HL-60/S4 treated with retinoic acid at 250 ng/mL for 4 days and 3 days (cell line): ENCODE results near the gene TMEM31.
"Not testable (repeated sequence)": the region's sequence is repeated elsewhere in the genome, so short reads cannot be mapped to it uniquely, and the experiment has no call there.

Source experiments
- in situ Hi-C: fragments of 300-500 bp; cut with MboI; formaldehyde crosslinking; loops from 2 replicates; pipeline ENCODE4 v1.7.0; 2022; ENCODE audit warnings: low sequenced_read_pairs

Gene TMEM31

DNA sequence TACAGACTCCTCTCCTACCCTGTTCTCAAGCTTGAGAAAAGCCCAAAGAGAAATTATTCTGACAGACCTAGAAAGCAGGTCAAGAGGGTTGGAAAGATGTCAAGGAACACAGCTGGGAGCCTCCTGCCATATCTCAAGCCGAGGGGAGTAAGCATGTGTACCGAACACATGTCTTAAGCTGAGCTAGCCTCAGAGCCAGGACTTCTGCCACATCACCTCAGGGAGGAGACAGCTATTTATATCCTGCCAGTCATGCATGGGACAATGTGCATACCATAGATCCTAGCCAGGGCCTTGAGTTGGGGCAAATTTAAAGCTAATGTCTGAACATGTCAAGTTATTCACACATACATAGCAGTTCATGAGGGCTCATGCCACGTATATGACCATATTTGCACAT is 11.8 kb downstream of the TMEM31 start:
- in situ Hi-C loops = no loop called here

DNA sequence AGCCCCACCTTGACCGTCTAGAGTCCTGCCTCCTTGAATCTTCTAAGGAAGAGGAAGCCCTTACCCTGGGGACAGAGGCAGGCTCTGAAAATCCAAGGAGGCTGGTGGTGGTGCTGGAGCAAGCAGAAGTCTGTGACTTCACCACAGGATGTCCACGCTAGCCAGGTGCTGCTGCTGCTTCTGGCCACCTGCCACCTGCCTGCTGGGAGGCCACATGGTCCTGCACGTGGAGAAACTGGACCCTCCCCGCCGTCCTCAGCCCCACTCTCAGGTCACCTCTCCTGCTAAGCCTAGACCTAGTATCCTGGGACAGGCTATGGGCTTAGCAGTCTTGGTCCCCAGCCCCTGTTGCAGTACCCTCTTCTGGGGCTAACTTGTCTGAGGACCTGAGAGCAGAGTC is 15.8 kb downstream of the TMEM31 start:
- in situ Hi-C loops = no loop called here

DNA sequence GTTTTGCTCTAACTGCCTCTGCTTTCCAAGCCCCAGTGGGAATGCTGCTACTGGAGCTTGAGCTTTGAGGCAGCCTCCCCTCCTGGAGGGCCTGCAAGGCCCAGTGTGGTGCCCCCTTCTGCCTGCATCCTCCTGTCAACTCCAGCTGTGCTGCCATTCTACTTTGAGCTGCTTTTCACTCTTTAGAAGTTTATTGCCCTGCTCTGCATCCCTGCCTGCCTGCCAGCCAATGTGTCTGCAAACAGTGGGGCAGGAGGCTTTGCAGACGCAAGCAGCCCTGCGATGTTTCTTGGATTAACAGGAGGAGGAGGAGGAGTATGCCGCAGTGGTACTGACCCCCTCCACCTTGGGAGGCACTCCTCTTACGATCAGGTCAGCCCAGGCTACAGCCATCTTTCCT is 16.4 kb downstream of the TMEM31 start:
- in situ Hi-C loops = no loop called here

DNA sequence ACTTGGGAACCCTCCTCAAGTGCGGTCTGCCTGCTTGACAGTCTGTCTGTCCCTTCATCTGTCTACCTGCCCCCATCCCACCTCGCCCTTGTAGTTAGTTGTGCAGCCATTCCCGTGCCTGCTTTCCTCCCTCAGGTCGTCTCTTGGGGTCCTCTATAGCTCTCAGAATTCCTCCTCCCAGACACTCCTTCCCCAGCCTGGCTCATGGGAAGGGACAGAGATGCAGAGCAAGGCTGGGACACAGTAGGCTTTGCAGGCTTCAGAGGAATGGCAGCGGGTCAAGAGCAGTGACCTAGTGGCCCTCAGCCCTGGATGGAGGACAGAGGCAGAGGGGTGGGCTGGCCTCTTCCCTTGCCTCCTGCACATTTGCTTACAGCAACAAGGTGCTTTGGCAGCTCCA is 18.3 kb downstream of the TMEM31 start:
- in situ Hi-C loops = no loop called here

DNA sequence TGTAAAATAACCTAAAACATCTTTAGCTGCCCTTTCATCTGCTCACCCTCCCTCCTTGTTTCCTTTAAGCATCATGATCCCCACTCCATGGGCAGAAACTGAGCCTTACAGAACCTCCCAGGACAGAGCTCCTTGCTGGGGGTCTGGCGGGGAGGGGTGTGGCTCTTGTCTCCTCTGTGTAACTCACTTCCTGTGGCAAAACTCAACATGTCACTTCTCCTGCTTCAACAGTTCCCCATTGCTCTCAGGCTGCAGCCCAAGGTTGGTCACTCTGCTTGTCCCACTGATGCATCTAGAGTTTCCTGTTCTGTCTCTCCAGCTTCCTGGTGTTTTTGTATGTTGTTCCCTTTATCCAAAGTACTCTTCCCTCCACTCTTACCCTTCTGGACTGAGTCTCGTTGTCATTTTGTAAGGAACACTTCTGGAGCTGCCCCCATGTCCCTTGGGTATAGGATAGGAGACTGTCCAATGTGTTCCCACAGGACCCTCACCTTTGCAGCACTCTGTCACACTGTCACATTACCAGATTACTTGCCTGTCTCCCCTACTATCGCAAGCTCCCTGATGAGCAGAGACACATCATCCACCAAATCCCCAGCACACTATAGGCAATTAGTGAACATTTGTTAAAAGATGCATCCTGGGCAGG is 19.6 kb downstream of the TMEM31 start:
- in situ Hi-C loops = no loop called here

DNA sequence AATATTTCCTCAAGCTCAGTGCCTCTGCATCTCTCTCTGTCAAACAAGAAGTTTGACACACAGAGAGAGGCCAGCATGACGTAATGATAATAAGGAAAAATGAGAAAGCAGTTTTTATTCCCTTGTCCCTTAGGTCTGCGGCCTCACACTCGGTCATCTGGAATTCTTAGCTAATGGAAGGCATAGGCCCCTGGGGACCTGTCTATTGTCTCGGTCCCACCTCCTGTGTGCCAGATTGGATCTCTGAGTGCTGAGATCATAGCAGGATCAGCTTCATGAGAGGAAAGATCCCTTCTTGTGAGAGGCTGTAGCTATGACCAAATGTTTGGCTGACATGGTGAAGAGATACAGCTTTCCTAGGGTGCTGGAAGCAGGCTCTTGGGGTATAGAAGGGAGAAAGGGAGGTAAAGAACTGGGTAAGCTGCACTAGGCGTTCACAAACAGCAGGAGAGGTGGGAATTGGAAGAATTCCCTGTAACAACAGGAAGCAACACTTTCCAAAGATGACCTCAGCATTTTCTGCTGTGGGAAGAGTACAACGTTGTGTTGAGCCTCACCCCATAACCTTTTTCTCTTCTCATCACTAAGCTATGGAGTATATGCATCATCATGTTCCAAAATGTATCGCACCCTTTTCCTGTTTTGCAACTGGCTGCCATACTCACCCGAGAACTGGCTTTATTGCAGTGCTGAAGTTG is 20.2 kb downstream of the TMEM31 start:
- in situ Hi-C loops = no loop called here

DNA sequence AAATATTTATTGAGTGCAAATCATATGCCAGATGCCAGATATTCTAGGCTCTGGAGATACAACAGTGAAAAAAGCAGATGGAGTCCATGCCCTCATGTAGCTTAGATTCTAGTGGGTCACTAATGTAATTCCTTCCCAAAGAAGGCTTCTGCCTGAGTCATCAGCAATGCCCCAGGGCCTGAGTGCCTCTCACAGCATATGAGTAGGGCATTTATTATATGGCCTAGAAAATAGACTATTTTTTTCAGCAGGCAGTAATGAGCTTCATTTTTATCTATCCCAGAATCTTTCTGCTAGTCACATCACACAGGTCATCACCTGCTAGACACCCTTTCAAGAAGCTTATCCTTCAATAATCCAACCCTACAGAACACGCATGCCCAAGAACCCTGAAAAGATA is 22.3 kb downstream of the TMEM31 start:
- in situ Hi-C loops = no loop called here

DNA sequence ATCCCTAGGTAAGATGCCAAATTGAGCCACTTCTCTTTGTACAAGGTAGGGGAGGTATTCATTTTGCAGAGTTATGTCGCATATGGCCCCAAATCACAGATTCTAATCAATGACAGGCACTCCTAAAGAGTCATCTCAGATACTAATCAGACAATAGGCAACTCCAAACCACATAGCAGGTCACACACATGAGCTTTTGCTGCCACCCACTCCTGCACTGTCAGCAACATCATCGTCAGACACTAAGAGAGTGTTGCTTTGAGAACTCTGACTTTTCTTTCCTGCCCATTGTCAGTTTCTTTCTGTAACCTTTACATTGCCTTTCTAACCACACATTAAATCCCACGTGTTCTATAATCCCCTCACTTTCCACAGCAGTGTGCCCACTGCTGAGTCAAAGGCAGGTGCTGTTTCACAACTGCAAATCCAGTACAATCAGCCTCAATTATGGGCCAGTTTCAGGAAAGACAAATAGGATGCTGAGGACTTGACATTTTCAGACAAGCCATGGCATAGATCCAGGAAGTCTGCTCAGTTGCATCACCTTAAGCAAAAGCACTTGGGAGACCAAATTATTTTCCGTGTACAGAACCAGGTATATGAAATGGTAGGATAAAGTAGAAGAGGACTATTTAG is 23.5 kb downstream of the TMEM31 start:
- in situ Hi-C loops = no loop called here

DNA sequence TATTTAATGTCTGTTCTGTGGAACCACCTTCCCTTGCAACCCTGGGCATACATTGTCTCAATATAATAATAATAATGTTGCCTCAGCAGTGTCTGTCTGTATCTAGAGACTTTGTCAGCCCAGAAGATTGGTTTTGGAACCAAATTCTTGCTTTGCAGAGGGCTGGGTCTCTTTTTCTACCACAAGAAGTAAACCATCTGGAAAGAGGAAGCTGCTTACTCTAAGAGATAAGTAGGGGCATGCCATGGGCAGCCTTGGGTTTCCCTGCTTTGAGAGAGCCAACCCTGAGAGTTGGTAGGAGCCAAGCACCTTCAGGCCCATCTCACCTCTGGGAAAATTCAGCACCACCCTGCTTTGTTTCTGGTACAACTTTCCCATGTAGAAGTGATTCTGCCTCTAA is 27.0 kb downstream of the TMEM31 start:
- in situ Hi-C loops = no loop called here

DNA sequence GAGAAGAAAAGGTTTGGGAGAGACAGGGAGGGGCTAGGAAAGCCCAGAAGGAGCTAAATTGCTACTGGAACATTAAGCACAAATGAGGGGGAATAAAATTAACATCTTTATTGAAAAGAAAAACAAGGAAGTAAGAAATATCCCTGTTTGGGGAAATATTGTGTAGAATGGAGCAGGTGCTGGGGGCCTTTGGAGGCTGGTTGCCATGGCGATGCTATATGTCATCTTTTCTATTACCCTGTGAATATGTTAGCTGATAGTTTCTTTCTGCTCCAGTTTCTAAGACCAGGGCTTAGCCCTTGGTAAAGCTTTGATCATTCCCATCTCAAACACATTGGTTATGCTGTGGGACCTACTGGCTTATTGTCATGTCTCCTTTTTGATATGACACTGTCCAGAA is 28.7 kb downstream of the TMEM31 start:
- in situ Hi-C loops = no loop called here

DNA sequence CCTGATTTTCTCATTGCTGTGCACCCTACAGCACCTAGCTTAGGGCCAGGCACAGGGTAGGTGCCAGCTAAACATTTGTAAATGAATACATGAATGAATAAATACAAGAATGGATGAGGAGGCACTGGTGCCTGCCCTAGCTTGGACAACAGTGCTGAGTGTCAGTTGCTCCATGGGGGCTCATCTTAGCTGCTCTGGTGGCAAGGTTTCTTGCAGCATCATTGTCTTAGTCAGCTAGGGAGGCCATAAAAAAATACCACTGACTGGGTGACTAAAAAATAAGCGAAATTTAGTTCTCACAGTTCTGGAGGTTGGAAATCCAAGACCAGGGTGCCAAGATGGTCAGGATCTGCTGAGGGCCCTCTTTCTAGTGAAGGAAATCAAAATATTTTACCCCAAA is 31.2 kb downstream of the TMEM31 start:
- in situ Hi-C loops = no loop called here

DNA sequence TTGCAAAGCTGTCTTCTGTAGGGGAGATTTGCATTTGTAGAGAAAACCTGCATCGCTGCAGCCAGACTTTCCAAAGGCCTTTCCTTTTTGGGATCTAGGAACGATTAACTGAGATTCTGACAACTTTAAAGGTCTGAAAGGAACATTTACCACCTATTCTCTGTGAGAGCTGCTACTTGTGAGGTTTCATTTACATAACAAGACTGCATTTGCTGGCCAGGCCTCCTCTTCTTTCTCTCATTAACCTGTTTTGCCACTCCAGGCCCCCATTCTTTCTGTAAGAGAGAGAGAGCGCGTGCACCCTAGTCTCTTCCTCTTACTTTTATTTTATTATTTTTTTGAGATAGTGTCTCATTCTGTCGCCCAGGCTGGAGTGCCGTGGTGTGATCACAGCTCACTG is 31.6 kb downstream of the TMEM31 start:
- in situ Hi-C loops = no loop called here

DNA sequence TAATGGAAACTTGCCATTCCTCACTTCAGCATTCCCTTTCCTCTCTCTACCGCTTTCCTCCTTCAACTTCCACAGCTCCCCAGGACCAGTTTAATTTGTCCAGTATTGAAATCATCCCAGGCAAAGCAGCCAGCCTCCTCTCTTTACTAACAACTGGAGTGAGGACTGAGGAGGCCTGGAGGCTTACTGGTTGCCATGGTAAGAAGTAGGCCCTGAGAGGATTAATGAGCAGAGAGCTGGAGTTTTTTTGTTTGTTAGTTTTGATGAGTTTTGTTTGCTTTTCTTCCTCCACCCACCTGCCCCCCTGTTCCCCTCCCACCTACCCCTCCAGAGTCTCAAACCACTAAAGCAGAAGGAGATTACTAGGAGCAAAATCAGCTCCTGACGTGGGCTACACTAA is 36.5 kb downstream of the TMEM31 start:
- in situ Hi-C loops = no loop called here

DNA sequence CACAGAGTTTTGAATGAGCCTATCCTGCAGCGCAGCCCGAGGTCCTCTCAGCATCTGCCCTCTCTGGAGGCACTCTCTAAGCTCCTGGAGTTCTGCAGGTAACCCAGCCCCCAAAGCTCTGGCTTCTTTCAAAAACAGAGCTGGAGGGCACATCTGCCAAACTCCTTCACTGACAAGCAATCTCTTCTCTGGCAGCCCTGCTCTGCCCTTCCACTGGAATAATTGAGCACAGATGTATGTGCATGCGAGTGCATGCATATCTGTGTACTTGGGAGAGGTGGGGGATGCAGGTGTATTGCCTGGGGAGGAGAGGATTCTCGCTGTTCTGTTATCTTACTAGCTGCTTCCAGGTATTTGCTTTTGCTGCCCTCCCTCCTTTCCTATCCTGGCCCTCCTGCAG is 43.7 kb downstream of the TMEM31 start:
- in situ Hi-C loops = no loop called here

DNA sequence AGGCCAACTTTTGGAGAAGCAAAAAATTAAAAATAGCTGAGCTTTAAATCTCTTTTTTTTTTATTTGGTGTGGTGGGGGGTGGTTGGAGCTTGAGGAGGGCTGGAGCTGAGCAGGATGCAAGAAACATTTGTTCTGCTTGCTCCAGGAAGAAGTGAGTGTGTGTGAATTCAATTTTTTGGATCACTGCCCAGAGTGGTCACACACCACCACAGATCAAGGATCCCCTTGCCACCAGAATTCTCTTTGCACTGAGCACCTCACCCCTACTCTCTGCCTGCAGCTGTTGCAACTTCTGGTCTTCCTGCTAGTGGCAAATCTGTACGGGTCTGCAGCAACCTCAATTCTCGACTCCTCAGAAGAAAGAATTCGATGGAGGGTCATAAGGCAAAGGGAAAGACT is 46.0 kb downstream of the TMEM31 start:
- in situ Hi-C loops = no loop called here

DNA sequence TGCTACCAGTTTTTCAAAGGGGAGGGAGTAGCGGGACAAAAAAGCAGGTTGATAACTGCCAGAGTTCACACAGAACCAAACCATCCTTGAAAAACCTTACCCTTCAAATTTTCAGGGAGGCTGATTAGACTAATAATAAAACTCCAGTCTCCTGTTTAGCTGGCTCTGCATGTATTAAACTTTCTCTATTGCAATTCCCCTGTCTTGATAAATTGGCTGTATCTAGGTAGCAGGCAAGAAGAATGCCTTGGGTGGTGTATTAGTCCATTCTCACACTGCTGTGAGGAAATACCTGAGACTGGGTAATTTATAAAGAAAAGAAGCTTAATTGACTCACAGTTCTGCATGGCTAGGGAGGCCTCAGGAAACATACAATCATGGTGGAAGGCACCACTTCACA is 47.8 kb downstream of the TMEM31 start:
- in situ Hi-C loops = no loop called here

DNA sequence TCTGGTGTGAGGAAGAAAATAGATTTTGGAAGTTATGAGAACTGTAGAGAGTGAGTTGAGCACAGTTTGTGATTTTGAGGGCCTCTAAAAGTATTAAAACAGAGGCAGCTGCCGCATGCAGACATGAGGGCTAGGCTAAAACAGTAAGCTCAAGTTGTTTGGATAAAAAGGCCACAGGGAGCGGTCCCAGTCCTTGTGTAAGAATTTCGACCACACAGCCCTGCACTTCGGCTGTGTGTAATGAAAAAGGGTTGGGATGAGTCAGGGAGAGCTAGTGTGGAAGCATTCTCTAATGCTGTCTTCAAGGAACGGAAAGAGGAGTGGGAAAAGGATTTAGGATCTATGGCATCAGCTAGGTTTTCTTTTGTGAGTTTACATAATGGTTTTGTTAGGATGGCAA is 52.8 kb downstream of the TMEM31 start:
- in situ Hi-C loops = not testable (repeated sequence)
